HG03025 (cell line): ENCODE results near the gene PDE5A.
"Not testable (repeated sequence)": the region's sequence is repeated elsewhere in the genome, so short reads cannot be mapped to it uniquely, and the experiment has no call there.

Experiments
- ATAC-seq: cut with Tn5 transposase; IDR thresholded peaks from one replicate; pipeline ENCODE4 v1.9.1; 2021; ENCODE audit warnings: mild to moderate bottlenecking, moderate library complexity; ENCODE audit not compliant: unreplicated experiment, low FRiP score

Gene PDE5A

GRCh38 chr4:119647558-119647957 is 19.0 kb upstream of the PDE5A start:
- no peak for ATAC-seq

- no peak for ATAC-seq
These were observed 17.9 kb upstream of the PDE5A start for GRCh38 chr4:119646347-119647071.

- no peak for ATAC-seq
These were observed 14.9 kb upstream of the PDE5A start for GRCh38 chr4:119643306-119644042.

- ATAC-seq, result no peak
These were observed 13.2 kb upstream of the PDE5A start for GRCh38 chr4:119641765-119642164.

- ATAC-seq, result no peak
These were observed 9.8 kb upstream of the PDE5A start for GRCh38 chr4:119638359-119638758.

- not testable (repeated sequence) for ATAC-seq
These were observed 8.2 kb upstream of the PDE5A start for GRCh38 chr4:119636851-119637250.

GRCh38 chr4:119632216-119632615 is 3.6 kb upstream of the PDE5A start:
- no peak for ATAC-seq

GRCh38 chr4:119629142-119629471 is 503 bp upstream of the PDE5A start:
- peak; percentile 21 for ATAC-seq

- peak; percentile 53 for ATAC-seq
These were observed 1.0 kb downstream of the PDE5A start for GRCh38 chr4:119627267-119628255.

GRCh38 chr4:119626943-119627266 is 1.7 kb downstream of the PDE5A start:
- ATAC-seq, result no peak

GRCh38 chr4:119626420-119626819 is 2.2 kb downstream of the PDE5A start:
- no peak for ATAC-seq

- no peak for ATAC-seq
These were observed 2.8 kb downstream of the PDE5A start for GRCh38 chr4:119625761-119626160.

GRCh38 chr4:119624356-119624755 is 4.2 kb downstream of the PDE5A start:
- ATAC-seq, result no peak

GRCh38 chr4:119623025-119623424 is 5.6 kb downstream of the PDE5A start:
- no peak for ATAC-seq

- no peak for ATAC-seq
These were observed 13.4 kb downstream of the PDE5A start for GRCh38 chr4:119615068-119615719.

GRCh38 chr4:119604266-119604665 is 24.3 kb downstream of the PDE5A start:
- no peak for ATAC-seq

GRCh38 chr4:119602366-119602765 is 26.2 kb downstream of the PDE5A start:
- ATAC-seq, result no peak

GRCh38 chr4:119598521-119598920 is 30.1 kb downstream of the PDE5A start:
- ATAC-seq, result no peak

GRCh38 chr4:119597377-119597776 is 31.2 kb downstream of the PDE5A start:
- no peak for ATAC-seq

- no peak for ATAC-seq
These were observed 34.9 kb downstream of the PDE5A start for GRCh38 chr4:119593698-119594097.

GRCh38 chr4:119592830-119593229 is 35.8 kb downstream of the PDE5A start:
- ATAC-seq, result no peak
